ENCODE results near the gene ADGRA3.

ADGRA3 gene

GRCh38 chr4:22515888-22516541 is at the start of gene ADGRA3:
TSS of gene ADGRA3 (minus strand) at chr4:22516066. CDS start at chr4:22515784, 282 bp downstream.
- DNase-seq, result peak; percentile 9 to 55

- DNase-seq, result no peak
Observed at GRCh38 chr4:22556495-22556894, 40.6 kb upstream of the ADGRA3 start.

- DNase-seq, result no peak
Observed at GRCh38 chr4:22554670-22555069, 38.8 kb upstream of the ADGRA3 start.

GRCh38 chr4:22553560-22553959 is 37.7 kb upstream of the ADGRA3 start:
- DNase-seq, result no peak

- DNase-seq, result no peak
Observed at GRCh38 chr4:22552812-22553211, 36.9 kb upstream of the ADGRA3 start.

- no peak for DNase-seq
Observed at GRCh38 chr4:22551550-22551949, 35.7 kb upstream of the ADGRA3 start.

GRCh38 chr4:22546299-22546698 is 30.4 kb upstream of the ADGRA3 start:
- DNase-seq, result no peak

- no peak for DNase-seq
Observed at GRCh38 chr4:22539251-22539650, 23.4 kb upstream of the ADGRA3 start.

- DNase-seq, result no peak
Observed at GRCh38 chr4:22537864-22538263, 22.0 kb upstream of the ADGRA3 start.

- DNase-seq, result no peak
Observed at GRCh38 chr4:22534374-22534773, 18.5 kb upstream of the ADGRA3 start.

GRCh38 chr4:22532896-22533295 is 17.0 kb upstream of the ADGRA3 start:
- DNase-seq, result no peak

- DNase-seq, result no peak
Observed at GRCh38 chr4:22532117-22532516, 16.3 kb upstream of the ADGRA3 start.

- no peak for DNase-seq
Observed at GRCh38 chr4:22531311-22532019, 15.6 kb upstream of the ADGRA3 start.

GRCh38 chr4:22524895-22525294 is 9.0 kb upstream of the ADGRA3 start:
- no peak for DNase-seq

- no peak for DNase-seq
Observed at GRCh38 chr4:22522706-22523501, 7.0 kb upstream of the ADGRA3 start.

GRCh38 chr4:22522206-22522605 is 6.3 kb upstream of the ADGRA3 start:
- DNase-seq, result no peak

- no peak for DNase-seq
Observed at GRCh38 chr4:22521240-22521639, 5.4 kb upstream of the ADGRA3 start.

GRCh38 chr4:22515145-22515887 is 550 bp downstream of the ADGRA3 start:
- peak; percentile 48 to 56 for DNase-seq

GRCh38 chr4:22514481-22514880 is 1.4 kb downstream of the ADGRA3 start:
- peak in 1 of 2 experiments; percentile 7 for DNase-seq

GRCh38 chr4:22514001-22514400 is 1.9 kb downstream of the ADGRA3 start:
- DNase-seq, result no peak

- DNase-seq, result no peak
Observed at GRCh38 chr4:22512306-22512705, 3.6 kb downstream of the ADGRA3 start.

- DNase-seq, result no peak
Observed at GRCh38 chr4:22510750-22511149, 5.1 kb downstream of the ADGRA3 start.

GRCh38 chr4:22508376-22508775 is 7.5 kb downstream of the ADGRA3 start:
- DNase-seq, result no peak

Data from NCI-H446 (cell line).